GM12878 (cell line): Measurements from ENCODE around the gene TMBIM6. TPM values are rescaled to one million over a fixed set of nuclear protein-coding genes. Genes with fewer than 3 reads are reported as not detected.

Source experiments
- BRCA1 ChIP-seq: IDR thresholded peaks from 2 replicates; pipeline ENCODE4 v1.6.1; 2011; ENCODE audit warnings: low read depth, low read length, improper control_type of control experiment
- DPF2 ChIP-seq: fragments of 450-650 bp; IDR thresholded peaks from 2 replicates; pipeline ENCODE4 v1.6.1; 2017; ENCODE audit warnings: mild to moderate bottlenecking
- E2F8 ChIP-seq: fragments of 450-650 bp; IDR thresholded peaks from 2 replicates; pipeline ENCODE4 v1.6.1; 2018; ENCODE audit warnings: mild to moderate bottlenecking, low read depth, moderate library complexity; ENCODE audit not compliant: partially characterized antibody
- EP300 ChIP-seq, 2 experiments: fragments of 150-350 bp in 1 of 2; IDR thresholded peaks; 2 replicates each; pipeline ENCODE4 v1.6.1; 2011 to 2012; ENCODE audit warnings: low read depth in 2 of 2, low read length in 2 of 2, borderline replicate concordance in 1 of 2, improper control_type of control experiment in 1 of 2, inconsistent platforms in 1 of 2; ENCODE audit not compliant: control insufficient read depth in 1 of 2
- ETV6 ChIP-seq, 2 experiments: fragments of 450-650 bp in 1 of 2; IDR thresholded peaks in 1 of 2; conservative IDR thresholded peaks in 1 of 2; 2 replicates each; pipeline ENCODE4 v1.6.1; 2014; ENCODE audit warnings: antibody characterized with exemption in 1 of 2, borderline replicate concordance in 1 of 2, low read depth in 1 of 2, mild to moderate bottlenecking in 1 of 2, moderate library complexity in 1 of 2
- FOXM1 ChIP-seq: IDR thresholded peaks from 2 replicates; pipeline ENCODE4 v1.6.1; 2012; ENCODE audit warnings: low read depth, mild to moderate bottlenecking, inconsistent platforms, low read length, moderate library complexity
- HDAC6 ChIP-seq: fragments of 200-600 bp; sonication (generic); IDR thresholded peaks from one replicate; pipeline ENCODE4 v1.8.0; 2017; ENCODE audit warnings: antibody characterized with exemption; ENCODE audit not compliant: unreplicated experiment
- HSF1 ChIP-seq: fragments of 150-350 bp; IDR thresholded peaks from 2 replicates; pipeline ENCODE4 v1.6.1; 2014; ENCODE audit warnings: mild to moderate bottlenecking, low read depth, low read length
- IKZF2 ChIP-seq, 2 experiments: fragments of 450-650 bp; IDR thresholded peaks; 2 replicates each; pipeline ENCODE4 v1.6.1; 2017; ENCODE audit warnings: mild to moderate bottlenecking in 2 of 2, moderate library complexity in 2 of 2
- IRF4 ChIP-seq: IDR thresholded peaks from 2 replicates; pipeline ENCODE4 v1.6.1; 2011; ENCODE audit warnings: low read depth, low read length
- MTA2 ChIP-seq: fragments of 450-650 bp; IDR thresholded peaks from 2 replicates; pipeline ENCODE4 v1.6.1; 2016; ENCODE audit warnings: low read depth, mild to moderate bottlenecking, moderate library complexity
- NBN ChIP-seq: fragments of 450-650 bp; IDR thresholded peaks from 2 replicates; pipeline ENCODE4 v1.6.1; 2016
- NFIC ChIP-seq: IDR thresholded peaks from 2 replicates; pipeline ENCODE4 v1.6.1; 2012; ENCODE audit warnings: low read depth, mild to moderate bottlenecking, inconsistent platforms, low read length, moderate library complexity
- PML ChIP-seq: IDR thresholded peaks from 2 replicates; pipeline ENCODE4 v1.6.1; 2012; ENCODE audit warnings: low read length, inconsistent platforms
- RUNX3 ChIP-seq: IDR thresholded peaks from 2 replicates; pipeline ENCODE4 v1.6.1; 2012; ENCODE audit warnings: low read length, inconsistent platforms
- SREBF1 ChIP-seq: IDR thresholded peaks from 2 replicates; pipeline ENCODE4 v1.6.1; 2012; ENCODE audit warnings: mild to moderate bottlenecking, low read length
- YBX1 ChIP-seq: fragments of 450-650 bp; IDR thresholded peaks from 2 replicates; pipeline ENCODE4 v1.6.1; 2016; ENCODE audit warnings: antibody characterized with exemption
- ZBED1 ChIP-seq: IDR thresholded peaks from 2 replicates; pipeline ENCODE4 v1.6.1; 2016; ENCODE audit warnings: borderline replicate concordance
- ZBTB4 ChIP-seq: fragments of 450-650 bp; formaldehyde crosslinking; IDR thresholded peaks from 2 replicates; pipeline ENCODE4 v1.4.0; 2022; ENCODE audit warnings: mild to moderate bottlenecking, moderate library complexity
- ZBTB40 ChIP-seq: fragments of 450-650 bp; IDR thresholded peaks from 2 replicates; pipeline ENCODE4 v1.6.1; 2016; ENCODE audit warnings: mild to moderate bottlenecking, moderate library complexity, borderline replicate concordance
- polyA plus RNA-seq, 11 experiments: library from polyadenylated mRNA; depleted of rRNA in 4 of 11; unstranded in 6 of 11; stranded (reverse) in 5 of 11; fragments of >200 nt; fragmentation: Nextera tagmentation in 4 of 11; fragmentation: Illumina TruSeq in 1 of 11; extraction: Ambion mirVana in 4 of 11; extraction: Trizol in 1 of 11; gene quantifications; 1 replicate in 1 of 11; 2 replicates in 10 of 11; pipeline versions ENCODE4 v1.2.1 to v1.2.3, GENCODE V29; 2011 to 2016; ENCODE audit warnings: inconsistent platforms in 2 of 11, missing spikeins in 2 of 11, low read depth in 1 of 11
- total RNA-seq, 4 experiments: library from RNA; depleted of rRNA in 3 of 4; stranded (reverse); fragments of >200 nt in 3 of 4; fragmentation: Illumina TruSeq in 1 of 4; extraction: Trizol in 1 of 4; gene quantifications; 2 replicates each; pipeline versions ENCODE4 v1.2.1 to v1.2.3, GENCODE V29; 2013 to 2021

TMBIM6 gene
- total and polyA plus RNA-seq, 10 of the 15 experiments (the other 5 are each of a cell fraction or from before 2014, with no cell fraction given) = 224 to 1,192 (median 379) TPM

GRCh38 chr12:49811961-49812401 is 70.6 kb downstream of the TMBIM6 start (continued):
- peak in 1 of 2 experiments; percentile 52; a peak in 1 of 4 replicates for TF ChIP-seq EP300 (IDR thresholded peaks at IDR 0.05; ENCODE audit: borderline replicate concordance in 1 of 2, control insufficient read depth in 1 of 2, low read depth in 2 of 2, low read length in 2 of 2)
- TF ChIP-seq HDAC6 = no peak
- no peak for TF ChIP-seq DPF2
- TF ChIP-seq IRF4 = no peak
- TF ChIP-seq HSF1 = no peak
- peak; percentile 48; the same call in 1 of the 2 replicates for TF ChIP-seq NBN
- TF ChIP-seq ZBTB4 (CRISPR knock-in tag) = no peak
- TF ChIP-seq IKZF2 (IDR thresholded peaks at IDR 0.05) = peak in 1 of 2 experiments; percentile 40; a peak in 1 of 4 replicates
- TF ChIP-seq ZBED1 = no peak
- no peak for TF ChIP-seq YBX1
- no peak for TF ChIP-seq E2F8
- no peak for TF ChIP-seq SREBF1
- TF ChIP-seq ETV6 (conservative IDR thresholded peaks at IDR 0.05 in 1 of 2, IDR thresholded peaks at IDR 0.05 in 1 of 2; ENCODE audit: borderline replicate concordance in 1 of 2, low read depth in 1 of 2) = no peak
- TF ChIP-seq PML = no peak
- 0 out of 2 replicates have a peak, but pooled peaks have one; percentile 38 for TF ChIP-seq NFIC
- peak; percentile 33; the same call in 1 of the 2 replicates for TF ChIP-seq ZBTB40
- no peak for TF ChIP-seq FOXM1
- peak; percentile 84 for TF ChIP-seq RUNX3
- TF ChIP-seq MTA2 = 0 out of 2 replicates have a peak, but pooled peaks have one; percentile 39
- no peak for TF ChIP-seq BRCA1
